OCI-LY3 (cell line): ENCODE data around the gene MSMP.

ENCODE experiments used
- H2AFZ ChIP-seq: fragments of 200-600, 300-600 bp; shearing (Covaris generic); 2 replicates; pipeline ENCODE4 v1.6.0; 2014; ENCODE audit warnings: antibody characterized with exemption, low read depth, low read length
- H3K27ac ChIP-seq: fragments of 200-600, 300-600 bp; sonication (generic); 2 replicates; pipeline ENCODE4 v1.5.1; 2014; ENCODE audit warnings: mild to moderate bottlenecking, low read length, moderate library complexity, mixed read lengths
- H3K27me3 ChIP-seq: fragments of 200-600, 300-600 bp; sonication (generic); 2 replicates; pipeline ENCODE4 v1.6.1; 2014; ENCODE audit warnings: low read depth, low read length, mixed read lengths
- H3K36me3 ChIP-seq: fragments of 200-600, 300-600 bp; sonication (generic); replicated peaks from 2 replicates; pipeline ENCODE3; 2014; ENCODE audit warnings: low read depth, low read length, mixed read lengths
- H3K4me1 ChIP-seq: fragments of 300-600, 200-600 bp; sonication (generic); 2 replicates; pipeline ENCODE4 v1.6.1; 2014; ENCODE audit warnings: low read length, mixed read lengths
- H3K4me2 ChIP-seq: fragments of 200-600, 300-600 bp; sonication (generic); 2 replicates; pipeline ENCODE4 v1.6.1; 2014; ENCODE audit warnings: low read length, mixed read lengths
- H3K4me3 ChIP-seq: fragments of 300-600, 200-600 bp; sonication (generic); 2 replicates; pipeline ENCODE4 v1.5.1; 2014; ENCODE audit warnings: antibody characterized with exemption, mild to moderate bottlenecking, low read length, moderate library complexity
- H3K79me2 ChIP-seq: fragments of 300-600, 200-600 bp; shearing (Covaris generic); 2 replicates; pipeline ENCODE4 v1.6.1; 2014; ENCODE audit warnings: mild to moderate bottlenecking, low read length, mixed read lengths
- H3K9ac ChIP-seq: fragments of 300-600, 200-600 bp; shearing (Covaris generic); 2 replicates; pipeline ENCODE4 v1.6.0; 2014; ENCODE audit warnings: mild to moderate bottlenecking, low read length, moderate library complexity
- H3K9me3 ChIP-seq: fragments of 200-600, 300-600 bp; shearing (Covaris generic); 2 replicates; pipeline ENCODE4 v1.6.1; 2014; ENCODE audit warnings: low read length, mixed read lengths; ENCODE audit not compliant: insufficient read depth
- H4K20me1 ChIP-seq: fragments of 200-600, 300-600 bp; sonication (generic); 2 replicates; pipeline ENCODE4 v1.6.1; 2016; ENCODE audit warnings: low read length, mixed read lengths; ENCODE audit not compliant: insufficient read depth
- EZH2phosphoT487 ChIP-seq: fragments of 200-600 bp; shearing (Covaris generic); IDR thresholded peaks from 2 replicates; pipeline ENCODE4 v1.6.1; 2018; ENCODE audit warnings: antibody characterized with exemption, mixed run types, low read depth
- TF ChIP-seq, protein P1 (sequence below): fragments of 200-600, 300-600 bp; sonication (generic); IDR thresholded peaks from 2 replicates; pipeline ENCODE4 v1.5.1; 2014; ENCODE audit warnings: antibody characterized with exemption, low read length, low read depth

The MSMP gene

DNA sequence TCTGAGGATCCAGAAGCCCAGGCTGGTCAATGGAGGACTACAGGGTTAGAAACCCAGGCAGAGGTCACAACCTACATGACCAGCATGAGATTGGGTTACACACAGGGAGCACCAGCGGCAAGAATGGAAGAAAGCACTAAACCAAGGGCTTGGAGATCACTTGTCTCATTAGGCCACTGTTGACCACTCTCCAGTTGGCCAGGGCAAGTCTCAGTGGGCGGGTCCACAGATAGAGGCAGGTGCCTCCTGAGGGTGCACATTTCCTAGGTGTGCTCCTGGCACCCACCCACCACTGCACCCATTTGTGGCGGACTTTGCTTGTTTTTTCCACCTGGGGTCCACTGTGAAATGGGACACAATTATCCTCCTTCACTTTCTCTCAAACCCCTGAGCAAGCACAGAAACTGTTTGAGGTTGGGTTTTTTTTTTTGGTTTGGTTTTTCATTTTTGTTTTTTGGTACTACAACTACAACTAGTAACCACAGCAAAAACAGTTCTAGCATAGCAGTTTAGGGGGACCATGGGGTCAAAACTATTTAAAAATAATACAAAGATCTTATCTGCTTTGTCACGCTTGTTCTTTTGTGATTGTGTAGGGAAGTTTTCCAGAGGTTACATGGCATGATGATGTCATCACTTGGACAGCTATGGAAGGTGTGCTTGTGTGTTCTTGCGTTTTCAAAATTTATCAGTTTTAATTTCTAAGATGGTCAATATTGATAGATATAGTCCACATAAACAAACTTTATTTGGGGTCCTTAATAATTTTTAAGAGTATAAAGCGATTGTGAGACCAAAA is 43.4 kb upstream of the MSMP start:
- no peaks in the 10 kb centered on the region for H3K9me3 ChIP-seq
- no peak overlapping the region for H3K9ac ChIP-seq
- no peaks in the 10 kb centered on the region for H3K79me2 ChIP-seq
- H3K4me1 ChIP-seq = peaks cover 13% of the 10 kb centered on the region
- H3K27ac ChIP-seq = no peak overlapping the region
- H3K27me3 ChIP-seq = no peaks in the 10 kb centered on the region
- no peak overlapping the region for H3K4me2 ChIP-seq
- H2AFZ ChIP-seq = no peak overlapping the region
- no peaks in the 10 kb centered on the region for H3K36me3 ChIP-seq
- TF ChIP-seq, protein P1, sequence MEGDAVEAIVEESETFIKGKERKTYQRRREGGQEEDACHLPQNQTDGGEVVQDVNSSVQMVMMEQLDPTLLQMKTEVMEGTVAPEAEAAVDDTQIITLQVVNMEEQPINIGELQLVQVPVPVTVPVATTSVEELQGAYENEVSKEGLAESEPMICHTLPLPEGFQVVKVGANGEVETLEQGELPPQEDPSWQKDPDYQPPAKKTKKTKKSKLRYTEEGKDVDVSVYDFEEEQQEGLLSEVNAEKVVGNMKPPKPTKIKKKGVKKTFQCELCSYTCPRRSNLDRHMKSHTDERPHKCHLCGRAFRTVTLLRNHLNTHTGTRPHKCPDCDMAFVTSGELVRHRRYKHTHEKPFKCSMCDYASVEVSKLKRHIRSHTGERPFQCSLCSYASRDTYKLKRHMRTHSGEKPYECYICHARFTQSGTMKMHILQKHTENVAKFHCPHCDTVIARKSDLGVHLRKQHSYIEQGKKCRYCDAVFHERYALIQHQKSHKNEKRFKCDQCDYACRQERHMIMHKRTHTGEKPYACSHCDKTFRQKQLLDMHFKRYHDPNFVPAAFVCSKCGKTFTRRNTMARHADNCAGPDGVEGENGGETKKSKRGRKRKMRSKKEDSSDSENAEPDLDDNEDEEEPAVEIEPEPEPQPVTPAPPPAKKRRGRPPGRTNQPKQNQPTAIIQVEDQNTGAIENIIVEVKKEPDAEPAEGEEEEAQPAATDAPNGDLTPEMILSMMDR = no peak
- no peak for TF ChIP-seq EZH2phosphoT487
- H3K4me3 ChIP-seq = no peak overlapping the region
- no peaks in the 10 kb centered on the region for H4K20me1 ChIP-seq

DNA sequence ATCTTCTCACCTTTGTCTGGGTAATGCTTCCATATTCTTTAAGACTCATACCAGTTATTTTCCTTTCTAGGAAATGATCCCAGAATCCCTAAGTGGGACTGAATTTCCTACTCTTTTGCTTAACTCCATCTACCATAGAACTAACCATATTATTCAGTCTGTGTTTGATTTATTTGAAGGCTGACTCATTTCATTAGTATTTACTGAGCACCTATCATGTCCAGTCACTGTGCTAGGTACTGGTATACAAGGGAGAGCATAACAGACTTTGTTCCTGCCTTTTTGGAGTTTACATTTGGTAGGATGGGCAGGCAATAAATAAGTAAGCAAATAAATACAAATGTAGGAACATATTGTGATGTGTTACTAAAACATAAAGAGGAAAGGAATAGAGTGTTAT is 41.6 kb upstream of the MSMP start:
- Histone ChIP-seq H3K4me3 (no peak overlapping the region), H3K9ac (no peak overlapping the region), H3K27me3 (no peaks in the 10 kb centered on the region), H4K20me1 (no peaks in the 10 kb centered on the region), H3K27ac (no peak overlapping the region), H3K4me2 (no peak overlapping the region), H3K9me3 (no peaks in the 10 kb centered on the region), H2AFZ (no peak overlapping the region), H3K4me1 (peaks cover 18% of the 10 kb centered on the region), H3K79me2 (no peaks in the 10 kb centered on the region), H3K36me3 (no peaks in the 10 kb centered on the region)
- TF ChIP-seq EZH2phosphoT487 = no peak
- TF ChIP-seq, protein P1 = no peak

DNA sequence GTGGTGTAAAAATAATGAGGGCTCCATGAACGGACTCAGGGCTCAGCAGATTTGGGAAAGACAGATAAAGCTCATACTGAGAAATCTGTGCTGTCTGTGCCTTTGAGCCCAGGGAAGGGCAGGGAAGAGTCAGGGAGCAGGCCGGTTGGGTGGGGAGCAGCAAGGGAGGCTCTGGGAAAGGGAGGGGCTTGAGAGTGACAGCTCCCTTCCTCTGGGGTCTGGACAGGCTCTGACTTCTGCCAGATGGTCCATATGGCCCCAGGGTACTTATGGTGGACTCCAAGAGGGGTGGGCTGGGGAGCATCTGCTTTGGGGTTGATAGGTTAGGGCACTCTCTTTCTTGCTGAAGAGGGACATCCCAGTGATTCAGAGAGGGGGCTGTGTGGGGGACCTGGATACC is 39.4 kb upstream of the MSMP start:
- TF ChIP-seq EZH2phosphoT487 = no peak
- TF ChIP-seq, protein P1 = no peak
- Histone ChIP-seq H3K4me3 (no peak overlapping the region), H3K27me3 (no peaks in the 10 kb centered on the region), H3K9me3 (no peaks in the 10 kb centered on the region), H4K20me1 (no peaks in the 10 kb centered on the region), H2AFZ (no peak overlapping the region), H3K4me1 (peaks cover 29% of the 10 kb centered on the region), H3K4me2 (no peak overlapping the region), H3K79me2 (no peaks in the 10 kb centered on the region), H3K27ac (no peak overlapping the region), H3K9ac (no peak overlapping the region), H3K36me3 (no peaks in the 10 kb centered on the region)

DNA sequence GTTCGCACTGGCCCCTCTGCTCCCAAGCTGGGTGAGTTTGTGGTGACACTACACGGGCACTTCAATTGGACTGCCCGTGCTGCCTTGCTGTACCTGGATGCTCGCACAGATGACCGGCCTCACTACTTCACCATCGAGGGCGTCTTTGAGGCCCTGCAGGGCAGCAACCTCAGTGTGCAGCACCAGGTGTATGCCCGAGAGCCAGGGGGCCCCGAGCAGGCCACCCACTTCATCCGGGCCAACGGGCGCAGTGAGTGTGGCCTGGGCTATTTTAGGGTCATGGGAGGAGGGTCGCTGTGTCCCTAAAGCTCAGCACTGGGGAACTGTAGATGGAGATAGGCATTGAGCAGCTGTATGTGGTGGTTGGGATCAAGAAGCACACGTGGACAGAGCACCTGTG is 38.8 kb upstream of the MSMP start:
- TF ChIP-seq, protein P1 = no peak
- no peak for TF ChIP-seq EZH2phosphoT487
- H2AFZ ChIP-seq = no peak overlapping the region
- no peak overlapping the region for H3K4me3 ChIP-seq
- H3K4me2 ChIP-seq = no peak overlapping the region
- H3K36me3 ChIP-seq = no peaks in the 10 kb centered on the region
- H3K79me2 ChIP-seq = no peaks in the 10 kb centered on the region
- H4K20me1 ChIP-seq = no peaks in the 10 kb centered on the region
- H3K27ac ChIP-seq = no peak overlapping the region
- H3K4me1 ChIP-seq = peaks cover 31% of the 10 kb centered on the region
- H3K9ac ChIP-seq = no peak overlapping the region
- H3K9me3 ChIP-seq = no peaks in the 10 kb centered on the region
- no peaks in the 10 kb centered on the region for H3K27me3 ChIP-seq
